ENCODE data around the gene BLVRA. TPM values are rescaled to one million over a fixed set of nuclear protein-coding genes. Genes with fewer than 3 reads are reported as not detected.

Gene BLVRA
- total and polyA plus RNA-seq, 10 donors = 58.0 to 164 (median 114) TPM

- intact Hi-C loops (cut with DNase I; ENCODE audit: low total_unique reads) = no loop called here
These were observed 2.9 kb downstream of the BLVRA start for GRCh38 chr7:43761382-43761781.

GRCh38 chr7:43761938-43762692 lies 3.6 kb downstream of the BLVRA start:
- Histone ChIP-seq H3K9me3 (no peaks in the 10 kb centered on the region), H3K4me3 (no peak overlapping the region), H3K4me1 (peaks cover 4 to 92% (median 44%) of the 10 kb centered on the region in 6 donors), H3K36me3 (no peaks in the 10 kb centered on the region), H3K27ac (peak overlapping the region in 5 of 8 donors; percentile 24 to 84 (median 78)), H3K27me3 (replicated peaks in 1 of 7) (no peaks in the 10 kb centered on the region)
- no peak for DNase-seq
- no peak for TF ChIP-seq POLR2A (IDR thresholded peaks at IDR 0.05)
- TF ChIP-seq CTCF (IDR thresholded peaks at IDR 0.05 in 8 of 11, conservative IDR thresholded peaks at IDR 0.05 in 3 of 11) = no peak
- TF ChIP-seq POLR2AphosphoS5 (IDR thresholded peaks at IDR 0.05) = no peak
- 48 to 75% (median 64%) methylated on average over 5 of the region's 5 CpGs for WGBS, 5 donors
- intact Hi-C loops (cut with DNase I; ENCODE audit: low total_unique reads) = no loop called here

More at GRCh38 chr7:43761382-43761781, 2.9 kb downstream of the BLVRA start:
- WGBS, 5 donors = 93 to 100% (median 97%) methylated on average over 1 of the region's 1 CpG
- H3K36me3 ChIP-seq = no peaks in the 10 kb centered on the region
- H3K4me3 ChIP-seq = no peak overlapping the region
- peak overlapping the region in 4 of 8 donors; percentile 58 to 84 (median 78) for H3K27ac ChIP-seq
- H3K4me1 ChIP-seq = peaks cover 4 to 93% (median 44%) of the 10 kb centered on the region in 6 donors
- TF ChIP-seq POLR2A (IDR thresholded peaks at IDR 0.05) (no peak), POLR2AphosphoS5 (IDR thresholded peaks at IDR 0.05) (no peak), CTCF (IDR thresholded peaks at IDR 0.05 in 8 of 11, conservative IDR thresholded peaks at IDR 0.05 in 3 of 11) (no peak)
- H3K27me3 ChIP-seq (replicated peaks in 1 of 7) = no peaks in the 10 kb centered on the region
- no peak for DNase-seq
- H3K9me3 ChIP-seq = no peaks in the 10 kb centered on the region

DNA sequence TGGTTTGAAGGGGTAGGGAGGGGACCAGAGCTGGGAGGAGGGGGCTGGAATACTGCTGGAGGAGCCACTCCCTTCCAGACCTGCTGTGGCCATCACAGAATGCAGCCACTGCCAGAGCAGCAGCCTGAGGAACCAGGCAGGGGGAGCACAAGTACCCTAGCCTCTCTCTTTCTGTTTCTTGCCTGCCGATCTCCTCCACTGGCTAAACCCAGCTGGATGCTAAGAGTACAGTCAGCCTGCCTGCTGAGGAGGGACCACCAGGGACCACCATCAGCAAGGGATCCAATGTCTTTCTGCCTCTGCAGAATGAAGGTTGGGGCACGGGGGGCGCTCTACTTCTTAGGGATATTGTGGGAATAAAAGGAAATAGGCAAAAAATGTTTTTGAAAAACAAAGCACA lies 4.7 kb downstream of the BLVRA start:
- intact Hi-C loops (cut with DNase I; ENCODE audit: low total_unique reads) = no loop called here
- Histone ChIP-seq H3K4me1 (peaks cover 4 to 86% (median 38%) of the 10 kb centered on the region in 6 donors), H3K27ac (peak overlapping the region in 7 of 8 donors; percentile 23 to 84 (median 76)), H3K36me3 (no peaks in the 10 kb centered on the region), H3K4me3 (peak overlapping the region in 2 of 8 donors; percentile 7 to 22), H3K9me3 (no peaks in the 10 kb centered on the region), H3K27me3 (replicated peaks in 1 of 7) (no peaks in the 10 kb centered on the region)
- 67 to 91% (median 90%) methylated on average over 3 of the region's 3 CpGs for WGBS, 5 donors
- no peak for DNase-seq
- TF ChIP-seq CTCF (IDR thresholded peaks at IDR 0.05 in 8 of 11, conservative IDR thresholded peaks at IDR 0.05 in 3 of 11) = no peak
- peak in 1 of 3 donors; percentile 17 for TF ChIP-seq POLR2AphosphoS5 (IDR thresholded peaks at IDR 0.05)

GRCh38 chr7:43764039-43764761 lies 5.7 kb downstream of the BLVRA start:
- H3K27me3 ChIP-seq (replicated peaks in 1 of 7) = no peaks in the 10 kb centered on the region
- peak in 1 of 3 donors; percentile 40 for TF ChIP-seq POLR2AphosphoS5 (IDR thresholded peaks at IDR 0.05)
- no peak for TF ChIP-seq POLR2A (IDR thresholded peaks at IDR 0.05)
- intact Hi-C loops (cut with DNase I; ENCODE audit: low total_unique reads) = no loop called here
- no peaks in the 10 kb centered on the region for H3K9me3 ChIP-seq
- DNase-seq = peak; percentile 84
- peak overlapping the region in 2 of 8 donors; percentile 1 to 49 for H3K4me3 ChIP-seq
- peak overlapping the region in 6 of 8 donors; percentile 47 to 84 (median 77) for H3K27ac ChIP-seq
- WGBS, 5 donors = 27 to 36% (median 34%) methylated on average over 9 of the region's 9 CpGs
- H3K4me1 ChIP-seq = peaks cover 4 to 90% (median 36%) of the 10 kb centered on the region in 6 donors
- no peaks in the 10 kb centered on the region for H3K36me3 ChIP-seq

All from spleen (tissue), 11 donors.